HG02623 (cell line): ENCODE results near the gene HELQ.

Source experiments
- ATAC-seq: cut with Tn5 transposase; IDR thresholded peaks from one replicate; pipeline ENCODE4 v1.9.1; 2021; ENCODE audit warnings: moderate library complexity; ENCODE audit not compliant: unreplicated experiment

The HELQ gene

DNA sequence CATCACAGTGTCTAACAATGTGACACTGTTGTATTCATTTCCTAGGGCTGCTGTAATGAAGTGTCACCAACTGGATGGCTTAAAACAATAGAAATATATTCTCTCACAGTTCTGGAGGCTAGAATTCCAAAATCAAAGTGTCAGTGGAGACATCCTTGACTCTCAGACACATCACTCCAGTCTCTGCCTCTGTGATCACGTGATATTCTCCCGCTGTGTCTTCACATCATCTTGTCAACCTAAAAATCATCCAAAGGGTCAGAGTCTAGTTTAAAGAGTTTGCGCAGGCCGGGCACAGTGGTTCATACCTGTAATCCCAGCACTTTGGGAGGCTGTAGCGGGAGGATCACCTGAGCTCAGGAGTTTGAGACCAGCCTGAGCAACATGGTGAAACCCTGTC is 84.4 kb downstream of the HELQ start:
- no peak for ATAC-seq

DNA sequence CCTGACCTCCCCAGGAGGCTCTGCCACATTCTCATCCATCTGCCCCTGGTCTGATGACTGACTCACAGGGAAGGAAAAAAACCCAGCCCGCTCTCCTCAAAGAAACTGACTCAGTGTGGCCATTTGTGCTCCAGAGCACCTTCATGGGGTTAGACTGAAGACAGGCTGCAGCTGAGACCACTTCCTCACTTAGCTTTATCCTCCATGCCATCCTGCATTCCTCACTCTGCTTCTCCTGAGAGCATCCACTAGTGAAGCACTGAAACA is 85.0 kb downstream of the HELQ start:
- ATAC-seq = no peak

DNA sequence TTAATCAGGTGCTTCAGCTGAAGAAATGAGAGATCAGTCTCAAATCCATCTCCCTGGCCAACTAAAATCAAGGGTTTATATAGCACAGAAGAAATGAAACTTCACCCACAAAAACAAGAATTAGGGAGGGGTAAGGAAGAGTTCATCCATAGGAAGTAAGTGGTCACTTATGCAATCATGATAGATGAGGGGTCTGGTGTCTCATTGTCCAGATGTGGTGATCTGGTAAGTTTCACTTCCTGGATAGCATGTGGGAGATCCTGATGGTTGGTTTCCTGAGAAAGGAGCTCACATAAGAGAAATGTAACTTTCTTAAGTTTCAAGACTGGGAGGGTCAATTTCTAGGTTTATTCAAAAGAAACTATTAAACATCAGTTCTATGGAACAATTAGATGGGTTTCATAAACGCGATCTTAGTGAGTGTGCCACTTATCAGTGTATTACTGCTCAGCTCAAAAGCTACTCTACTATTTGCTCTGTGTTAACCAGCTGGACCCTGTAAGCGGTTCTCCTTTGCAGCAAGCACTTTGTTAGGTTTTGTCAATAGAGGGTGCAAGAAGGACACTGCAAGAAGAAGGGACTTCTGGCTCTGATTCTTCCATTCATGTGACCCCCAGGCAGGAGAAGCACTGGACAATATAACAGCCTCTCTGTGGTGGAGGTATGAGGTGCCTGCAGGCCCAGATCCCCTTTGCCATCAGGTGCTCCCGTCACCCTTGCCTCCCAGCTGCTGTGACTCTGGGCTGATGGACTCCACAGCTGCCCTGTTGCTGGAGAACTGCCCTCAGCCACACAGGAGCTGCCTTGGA is 85.6 kb downstream of the HELQ start:
- ATAC-seq = no peak

DNA sequence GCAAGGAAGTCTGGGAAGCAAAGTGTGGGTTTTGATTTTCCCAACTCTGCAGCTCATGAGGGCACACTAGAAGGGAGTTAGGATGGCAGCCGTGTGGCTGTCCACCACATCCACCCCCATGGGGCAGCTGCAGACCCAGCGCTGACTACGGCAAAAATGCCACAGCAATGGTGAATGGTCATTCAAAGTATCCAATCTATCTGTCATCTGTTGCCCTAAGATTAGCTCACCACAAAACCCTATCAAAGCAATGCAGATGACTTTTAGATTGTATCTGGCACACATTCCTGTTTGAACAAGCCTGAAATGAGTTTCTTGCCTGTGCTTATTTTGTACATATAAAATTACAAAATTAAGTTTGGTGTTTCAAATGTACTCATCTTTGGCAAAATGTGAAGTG is 91.3 kb downstream of the HELQ start:
- no peak for ATAC-seq

DNA sequence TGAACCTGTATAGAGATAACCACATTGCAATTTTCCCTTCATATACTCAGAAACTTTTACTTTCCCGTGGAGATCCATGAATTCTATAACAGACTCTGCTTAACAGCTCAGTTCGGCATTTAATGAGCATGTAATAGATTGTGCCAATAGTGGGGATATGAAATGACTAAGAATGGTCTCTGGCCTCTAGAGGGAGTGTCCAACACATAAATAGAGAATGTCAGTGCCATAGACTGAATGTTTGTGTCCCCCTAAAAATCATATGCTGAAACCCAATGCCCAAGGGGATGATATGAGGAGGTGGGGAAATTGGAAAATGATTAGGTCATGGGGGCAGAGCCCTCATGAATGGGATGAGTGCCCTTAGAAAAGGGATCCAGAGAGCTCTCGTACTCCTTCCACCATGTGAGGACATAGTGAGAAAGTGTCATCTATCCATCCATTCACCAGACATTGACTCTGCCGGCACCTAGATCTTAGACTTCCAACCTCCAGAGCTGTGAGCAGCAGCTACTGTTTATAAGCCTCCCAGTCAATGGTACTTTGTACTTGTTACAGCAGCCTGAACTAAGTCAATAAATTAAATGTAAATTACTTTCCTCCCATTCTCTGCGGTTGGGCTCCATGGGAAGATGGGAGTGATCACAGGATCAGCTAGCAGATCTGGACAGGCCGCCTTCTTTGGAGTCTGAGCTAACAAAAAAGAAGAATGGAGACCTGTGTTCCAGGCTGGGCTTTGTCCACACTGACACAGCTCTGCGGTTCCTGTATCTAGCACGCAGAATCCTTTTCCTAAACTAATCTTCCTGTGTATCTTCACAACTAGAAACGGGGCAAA is 92.9 kb downstream of the HELQ start:
- ATAC-seq = no peak

DNA sequence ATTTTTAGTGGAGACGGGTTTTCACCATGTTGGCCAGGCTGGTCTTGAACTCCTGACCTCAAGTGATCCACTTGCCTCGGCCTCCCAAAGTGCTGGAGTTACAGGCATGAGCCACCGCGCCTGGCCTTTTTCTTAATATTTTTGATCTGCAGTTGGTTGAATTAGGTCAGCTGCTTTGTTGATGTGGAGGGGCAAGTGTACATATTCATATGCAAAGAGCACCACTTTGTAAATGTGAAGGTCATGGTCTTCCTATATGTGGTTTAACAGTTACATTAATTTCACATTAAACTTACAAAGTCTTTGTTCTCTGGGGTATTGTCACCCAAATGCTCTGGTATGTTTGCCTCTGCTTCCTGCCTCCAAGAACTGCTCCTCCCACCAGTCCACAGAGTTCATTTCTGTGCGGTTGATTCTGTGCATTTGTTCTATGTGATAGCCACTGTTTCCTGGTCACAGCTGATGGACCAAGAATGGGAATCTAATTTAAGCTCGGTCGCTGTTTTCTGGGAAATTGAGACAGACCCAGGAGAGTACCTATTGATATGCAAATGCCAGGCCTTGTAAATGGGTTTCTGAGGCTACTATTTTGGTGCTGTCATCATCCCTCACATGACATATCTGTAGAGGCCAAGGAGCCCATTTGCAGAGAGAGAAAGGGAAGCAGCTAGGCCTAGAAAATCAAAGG is 94.1 kb downstream of the HELQ start:
- ATAC-seq = no peak

DNA sequence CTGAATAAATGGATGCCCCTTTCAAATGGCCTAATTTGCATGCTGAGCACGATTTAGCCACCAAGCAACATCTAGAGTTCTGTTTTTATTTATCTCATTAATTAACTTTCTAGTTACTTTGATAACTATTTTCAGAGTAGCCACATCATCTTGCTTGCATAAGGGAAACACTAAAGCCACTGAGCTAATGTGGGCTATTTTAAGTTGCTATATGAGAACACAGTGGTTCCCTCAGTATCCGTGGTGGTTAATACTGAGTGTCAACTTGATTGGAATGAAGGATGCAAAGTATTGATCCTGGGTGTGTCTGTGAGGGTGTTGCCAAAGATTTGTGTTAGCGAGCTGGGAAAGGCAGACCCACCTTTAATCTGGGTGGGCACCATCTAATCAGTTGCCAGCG is 95.6 kb downstream of the HELQ start:
- ATAC-seq = no peak

DNA sequence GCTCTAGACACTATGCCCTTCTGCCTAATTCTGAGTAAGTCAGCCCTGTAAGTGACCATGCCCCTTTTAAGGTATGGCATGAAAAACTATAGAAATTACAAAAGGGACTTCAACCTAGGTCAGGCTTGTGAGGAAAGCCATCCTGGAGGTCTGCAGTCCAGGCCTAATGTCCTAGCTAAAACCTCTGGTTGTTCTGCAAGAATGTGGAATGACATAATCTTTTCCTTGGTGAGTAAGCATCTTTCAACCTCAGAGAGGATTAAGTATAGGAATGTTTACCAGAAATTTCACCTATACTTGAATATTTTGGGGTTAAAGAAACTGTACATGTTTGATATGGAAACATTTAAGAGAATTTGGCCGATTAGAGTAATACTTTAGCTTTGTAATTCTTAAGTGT is 97.2 kb downstream of the HELQ start:
- ATAC-seq = no peak
